ENCODE data around the gene RABL6.
"Not testable (repeated sequence)": the region's sequence is repeated elsewhere in the genome, so short reads cannot be mapped to it uniquely, and the experiment has no call there.

RABL6 gene

DNA sequence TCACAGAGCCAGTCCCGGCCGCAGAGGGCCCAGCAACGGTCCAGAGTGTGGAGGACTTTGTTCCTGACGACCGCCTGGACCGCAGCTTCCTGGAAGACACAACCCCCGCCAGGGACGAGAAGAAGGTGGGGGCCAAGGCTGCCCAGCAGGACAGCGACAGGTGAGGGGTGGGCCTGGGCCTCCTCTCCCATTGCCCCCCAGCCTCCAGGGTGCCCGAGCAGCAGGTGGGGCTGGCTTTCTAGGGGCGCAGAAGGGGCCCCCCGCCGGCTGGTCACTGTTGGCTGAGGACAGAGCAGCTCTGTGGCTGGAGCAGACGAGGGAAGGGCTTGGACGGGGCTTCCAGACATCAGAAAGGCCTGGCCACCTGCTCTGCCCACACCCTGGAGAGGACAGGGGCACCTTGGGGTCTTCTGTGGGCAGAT is 30.1 kb downstream of the RABL6 start:
- not testable (repeated sequence) for DNase-seq

DNA sequence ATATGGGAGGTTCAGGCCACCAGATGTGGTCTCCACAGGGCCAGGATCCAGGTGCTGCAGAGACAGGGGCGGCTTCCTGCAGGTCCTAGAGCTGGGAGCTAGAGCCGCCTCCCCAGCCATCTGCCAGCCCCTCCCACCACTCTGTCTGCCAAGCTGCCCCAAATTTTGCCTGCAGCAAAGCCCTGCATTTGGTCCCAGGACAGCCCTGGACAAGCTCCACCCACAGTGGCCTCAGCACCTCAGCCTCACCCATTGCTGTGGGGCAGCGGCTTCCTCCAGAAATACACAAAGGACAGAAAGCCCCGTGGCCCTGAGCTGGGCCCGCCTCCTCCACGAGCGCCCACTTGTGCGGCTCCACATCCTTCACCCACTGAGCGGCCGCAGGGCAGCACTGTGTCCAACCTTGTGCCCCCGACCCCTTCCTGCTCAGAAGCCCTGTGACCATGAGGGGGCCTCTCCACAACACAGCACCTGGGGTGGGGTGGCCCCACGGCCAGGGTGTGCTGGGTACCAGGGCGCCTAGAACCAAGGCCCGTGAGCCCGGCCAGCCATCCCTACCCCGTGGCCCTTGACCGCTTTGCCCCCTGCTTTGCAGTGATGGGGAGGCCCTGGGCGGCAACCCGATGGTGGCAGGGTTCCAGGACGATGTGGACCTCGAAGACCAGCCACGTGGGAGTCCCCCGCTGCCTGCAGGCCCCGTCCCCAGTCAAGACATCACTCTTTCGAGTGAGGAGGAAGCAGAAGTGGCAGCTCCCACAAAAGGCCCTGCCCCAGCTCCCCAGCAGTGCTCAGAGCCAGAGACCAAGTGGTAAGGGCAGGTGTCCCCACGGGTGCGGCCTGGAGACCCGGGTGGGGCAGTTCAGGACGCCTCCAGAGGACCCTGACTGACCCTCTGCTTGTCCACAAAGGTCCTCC is 30.8 kb downstream of the RABL6 start:
- no peak for DNase-seq

GRCh38 chr9:136839229-136840139 is 31.7 kb downstream of the RABL6 start:
- DNase-seq: no peak

DNA sequence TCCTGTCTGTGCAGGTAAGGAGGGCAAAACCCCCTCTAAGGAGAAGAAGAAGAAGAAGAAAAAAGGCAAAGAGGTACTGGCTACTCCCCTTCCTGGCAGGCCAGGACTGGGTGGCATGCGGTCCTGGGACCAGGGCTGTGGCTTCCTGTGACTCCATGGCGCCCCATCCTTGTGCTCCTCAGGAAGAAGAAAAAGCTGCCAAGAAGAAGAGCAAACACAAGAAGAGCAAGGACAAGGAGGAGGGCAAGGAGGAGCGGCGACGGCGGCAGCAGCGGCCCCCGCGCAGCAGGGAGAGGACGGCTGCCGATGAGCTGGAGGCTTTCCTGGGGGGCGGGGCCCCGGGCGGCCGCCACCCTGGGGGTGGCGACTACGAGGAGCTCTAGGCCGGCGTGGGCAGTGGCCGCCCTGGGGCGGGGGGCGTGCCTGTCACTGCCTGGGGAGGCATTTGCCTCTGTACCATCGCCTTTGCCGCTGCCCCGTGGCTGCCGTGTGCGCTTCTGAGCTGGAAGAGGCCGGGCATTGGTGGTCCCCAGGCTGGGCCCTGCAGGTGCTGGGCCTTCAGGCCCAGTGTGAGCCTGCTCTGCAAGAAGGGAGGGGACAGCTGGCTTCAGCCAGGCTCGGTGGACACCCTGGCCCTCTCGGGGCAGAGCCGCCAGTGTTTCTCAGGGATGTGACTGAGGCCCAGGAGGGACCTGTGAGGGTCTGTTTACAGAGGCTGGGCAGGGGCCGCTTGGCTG is 32.6 kb downstream of the RABL6 start:
- no peak for DNase-seq

GRCh38 chr9:136840877-136841645 is 33.3 kb downstream of the RABL6 start:
- no peak for DNase-seq

DNA sequence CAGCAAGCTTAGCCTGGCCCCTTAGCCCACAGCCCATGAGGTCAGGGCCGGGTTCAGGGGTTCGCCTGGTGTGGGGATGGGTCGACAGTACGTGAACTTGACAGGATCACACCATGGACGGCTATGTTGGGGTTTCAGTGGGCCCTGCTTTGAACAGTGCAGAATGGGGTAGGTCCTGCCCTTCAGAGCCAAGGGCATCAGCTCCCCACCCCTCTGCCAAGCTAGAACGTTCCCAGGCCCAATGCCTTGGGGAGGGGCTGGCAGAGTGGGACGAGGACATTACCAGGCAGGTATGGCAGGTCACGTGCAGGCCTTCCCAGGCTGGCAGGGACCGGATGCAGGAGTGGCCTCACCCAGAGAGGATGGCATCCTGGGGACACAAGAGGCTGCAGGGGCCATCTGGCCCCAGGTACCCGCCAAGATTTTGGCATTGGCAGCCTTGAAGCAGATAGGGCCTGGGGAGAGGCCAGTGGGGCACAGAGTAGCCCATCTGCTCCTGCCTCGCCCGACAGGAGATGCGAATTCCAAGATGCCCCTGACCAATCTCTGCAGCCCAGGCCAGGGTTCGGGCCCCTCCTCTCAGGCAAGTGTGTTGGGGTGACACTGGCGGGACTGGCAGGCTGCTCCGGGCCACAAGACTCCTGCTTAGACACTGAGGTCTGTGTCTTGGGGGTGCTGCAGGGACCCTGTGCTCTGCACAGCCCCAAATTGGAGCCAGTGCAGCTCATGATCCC is 34.1 kb downstream of the RABL6 start:
- DNase-seq: not testable (repeated sequence)

GRCh38 chr9:136842380-136842948 is 34.7 kb downstream of the RABL6 start, which contains the start of gene AJM1:
Gene AJM1 (plus strand): TSS chr9:136842478. CDS start chr9:136844415, 1,937 bp downstream.
- DNase-seq: not testable (repeated sequence)

- not testable (repeated sequence) for DNase-seq
Measured at GRCh38 chr9:136843159-136843800, 35.5 kb downstream of the RABL6 start.

- DNase-seq: not testable (repeated sequence)
Measured at GRCh38 chr9:136843801-136844740, 36.3 kb downstream of the RABL6 start.

DNA sequence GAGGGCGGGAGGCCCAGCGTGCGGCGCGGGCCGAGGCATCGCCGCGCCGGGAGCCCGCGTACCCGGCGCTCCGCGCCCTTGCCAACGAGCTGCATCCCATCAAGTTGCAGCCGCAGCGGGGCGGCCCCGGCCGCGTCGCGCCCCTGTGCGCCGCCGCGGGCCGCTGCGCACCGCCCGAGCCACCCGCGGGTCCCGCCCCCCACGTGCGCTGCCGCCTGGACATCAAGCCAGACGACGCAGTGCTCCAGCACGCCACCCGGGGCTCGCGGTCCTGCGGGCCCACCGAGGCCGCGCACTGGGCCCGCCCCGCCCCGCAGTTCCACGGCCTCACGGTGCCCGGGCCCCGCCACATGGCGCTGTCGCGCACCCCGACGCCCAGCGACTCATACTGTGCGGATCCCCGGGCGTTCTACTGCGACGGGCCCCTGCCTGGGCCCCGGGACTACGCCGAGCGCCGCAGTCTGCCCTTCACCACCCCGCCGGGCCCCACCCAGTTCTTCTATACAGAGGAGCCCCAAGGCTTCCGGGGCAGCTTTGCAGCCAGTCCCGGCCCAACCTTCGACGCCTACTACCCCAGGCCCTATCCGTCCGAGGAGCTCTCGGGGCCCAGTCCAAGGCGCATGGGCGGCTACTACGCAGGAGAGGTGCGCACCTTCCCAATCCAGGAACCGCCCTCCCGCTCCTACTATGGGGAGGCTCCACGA is 37.2 kb downstream of the RABL6 start:
- DNase-seq: no peak

DNA sequence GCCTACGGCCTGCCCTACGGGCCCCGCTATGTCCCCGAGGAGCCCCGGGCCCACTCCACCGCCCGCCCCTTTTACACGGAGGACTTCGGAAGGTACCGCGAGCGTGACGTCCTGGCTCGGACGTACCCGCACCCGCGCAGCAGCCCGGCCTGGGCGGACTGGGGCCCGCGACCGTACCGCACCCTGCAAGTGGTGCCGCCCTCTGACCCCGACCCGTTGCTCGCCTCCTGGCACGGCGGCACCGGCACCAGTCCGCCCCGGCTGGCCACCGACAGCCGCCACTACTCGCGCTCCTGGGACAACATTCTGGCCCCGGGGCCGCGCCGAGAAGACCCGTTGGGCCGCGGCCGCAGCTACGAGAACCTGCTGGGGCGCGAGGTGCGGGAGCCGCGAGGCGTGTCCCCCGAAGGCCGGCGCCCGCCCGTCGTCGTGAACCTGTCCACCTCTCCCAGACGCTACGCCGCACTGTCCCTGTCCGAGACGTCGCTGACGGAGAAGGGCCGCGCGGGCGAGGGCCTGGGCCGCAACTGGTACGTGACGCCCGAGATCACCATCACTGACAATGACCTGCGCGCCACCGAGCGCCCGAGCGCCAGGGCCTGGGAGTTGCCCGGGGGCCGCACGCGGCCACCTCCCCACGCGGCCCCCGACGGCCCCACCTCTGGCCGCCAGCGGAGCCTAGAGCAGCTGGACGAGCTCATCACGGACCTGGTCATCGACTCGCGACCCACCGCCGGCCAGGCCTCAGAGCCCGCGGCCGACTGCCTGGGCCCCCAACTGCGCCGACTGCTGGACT is 37.9 kb downstream of the RABL6 start:
- no peak for DNase-seq

GRCh38 chr9:136846376-136847087 is 38.8 kb downstream of the RABL6 start:
- no peak for DNase-seq

DNA sequence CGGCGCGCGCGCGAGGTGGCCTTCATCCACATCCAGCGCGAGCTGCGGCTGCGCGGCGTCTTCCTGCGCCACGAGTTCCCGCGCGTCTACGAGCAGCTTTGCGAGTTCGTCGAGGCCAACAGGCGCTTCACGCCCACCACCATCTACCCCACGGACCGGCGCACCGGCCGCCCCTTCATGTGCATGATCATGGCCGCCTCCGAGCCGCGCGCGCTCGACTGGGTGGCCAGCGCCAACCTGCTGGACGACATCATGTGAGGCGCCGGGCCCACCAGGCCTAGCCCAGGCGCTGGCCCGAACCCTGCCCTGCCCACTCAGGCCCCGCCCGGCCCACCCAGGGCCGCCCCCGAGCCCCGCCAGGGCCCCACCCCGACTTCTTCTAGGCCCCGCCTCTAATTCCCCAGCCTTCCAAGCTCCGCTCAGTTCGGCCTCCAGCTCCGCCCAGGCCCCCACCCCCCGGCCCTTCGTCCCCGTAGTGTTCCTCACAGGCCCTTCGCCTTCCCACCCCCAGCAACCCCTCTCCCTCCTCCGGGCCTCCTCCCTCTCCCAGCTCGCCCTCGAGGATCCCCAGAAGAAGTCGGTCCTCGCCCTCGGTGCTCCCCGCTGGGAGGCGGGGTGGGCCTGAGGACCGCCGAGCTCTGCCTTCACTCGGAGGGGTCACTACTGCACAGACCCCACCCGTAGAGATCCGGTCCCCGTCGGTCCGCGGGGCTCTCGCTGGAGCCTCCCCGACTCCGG is 39.5 kb downstream of the RABL6 start:
- DNase-seq: no peak

DNA sequence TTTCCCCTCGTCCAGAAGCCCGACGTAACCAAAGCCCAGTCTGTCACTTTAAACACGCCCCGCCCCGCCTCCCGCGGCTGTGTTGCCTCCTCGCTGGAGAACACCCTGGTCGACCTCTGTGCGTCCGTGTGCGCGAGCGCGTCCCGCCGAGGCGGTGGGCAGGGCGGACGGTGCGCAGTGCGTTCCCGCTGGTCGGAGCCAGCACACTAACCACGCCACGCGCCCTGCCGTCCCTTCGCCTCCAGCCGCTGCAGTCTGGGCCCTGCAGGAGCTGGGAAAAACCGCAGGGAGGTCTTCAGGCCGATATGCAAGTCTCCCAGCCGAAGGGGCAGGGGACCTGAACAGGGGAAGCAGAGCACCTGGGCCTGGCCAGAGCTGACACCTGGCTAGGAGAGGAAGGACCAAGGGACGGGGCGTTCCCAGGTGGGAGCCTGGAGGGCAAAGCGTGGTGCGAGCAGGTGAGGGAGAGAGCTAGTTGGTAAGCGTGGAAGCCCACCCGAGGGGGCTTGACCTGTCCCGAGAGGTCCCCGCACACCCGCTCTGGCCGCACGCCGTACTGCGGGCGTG is 40.2 kb downstream of the RABL6 start:
- DNase-seq: peak; percentile 35

GRCh38 chr9:136848393-136849037 is 40.8 kb downstream of the RABL6 start:
- no peak for DNase-seq

Data from amniotic stem cell (primary cell).